Esophagus muscularis mucosa (tissue), 4 donors: ENCODE results near the gene C9orf72. TPM values are rescaled to one million over a fixed set of nuclear protein-coding genes. Genes with fewer than 3 reads are reported as not detected.

Experiments used
- DNase-seq: peaks from one replicate; pipeline ENCODE4 v3.0.0-alpha.2; 2017; ENCODE audit errors: extremely low spot score
- H3K27ac ChIP-seq, 4 donors: fragments of 200-600 bp; sonication (generic); replicated peaks in 1 of 4; 1 replicate in 3 of 4; 2 replicates in 1 of 4; pipeline ENCODE4 v1.5.1; 2016 to 2019; ENCODE audit warnings: mild to moderate bottlenecking in 1 of 4
- H3K27me3 ChIP-seq, 4 donors: fragments of 200-600 bp; sonication (generic); one replicate each; pipeline versions ENCODE4 v1.5.1 to v1.6.0; 2016 to 2019
- H3K36me3 ChIP-seq, 4 donors: fragments of 200-600 bp; sonication (generic); one replicate each; pipeline ENCODE4 v1.5.1; 2016 to 2019
- H3K4me1 ChIP-seq, 4 donors: fragments of 200-600 bp; sonication (generic); one replicate each; pipeline ENCODE4 v1.5.1; 2016 to 2019
- H3K4me3 ChIP-seq, 4 donors: fragments of 200-600 bp; sonication (generic); 1 replicate in 2 of 4; 2 replicates in 2 of 4; pipeline ENCODE4 v1.5.1; 2016 to 2019; ENCODE audit warnings: mild to moderate bottlenecking in 4 of 4, moderate library complexity in 1 of 4
- H3K9me3 ChIP-seq, 4 donors: fragments of 200-600 bp; sonication (generic); 1 replicate in 3 of 4; 2 replicates in 1 of 4; pipeline ENCODE4 v1.5.1; 2016 to 2019
- CTCF ChIP-seq, 3 experiments: fragments of 200-600 bp in 2 of 3; fragments of 450-650 bp in 1 of 3; sonication (generic) in 2 of 3; IDR thresholded peaks; one replicate each; pipeline ENCODE4 v1.5.1; 2017 to 2019; ENCODE audit warnings: antibody characterized with exemption in 3 of 3, mild to moderate bottlenecking in 2 of 3, moderate library complexity in 1 of 3
- EP300 ChIP-seq: sonication (generic); formaldehyde crosslinking; IDR thresholded peaks from one replicate; pipeline ENCODE4 v1.6.1; 2017; ENCODE audit warnings: antibody characterized with exemption
- POLR2A ChIP-seq: fragments of 450-650 bp; IDR thresholded peaks from one replicate; pipeline ENCODE4 v1.6.1; 2017; ENCODE audit warnings: antibody characterized with exemption, moderate library complexity, mild to moderate bottlenecking, low read depth
- POLR2AphosphoS5 ChIP-seq, 2 donors: sonication (generic); formaldehyde crosslinking; IDR thresholded peaks; one replicate each; pipeline ENCODE4 v1.6.1; 2017; ENCODE audit warnings: antibody characterized with exemption in 2 of 2
- WGBS: methylation state at CpG from one replicate; pipeline ENCODE4 v1.1.5; 2018; 5-methylcytosine and 5-hydroxymethylcytosine counted together
- intact Hi-C: fragments of 100-400 bp; cut with DNase I; formaldehyde crosslinking; loops from one replicate; pipeline ENCODE4 v1.15.1; 2023
- total RNA-seq, 4 donors: library from RNA; depleted of rRNA; stranded (reverse); fragments of >200 nt; gene quantifications; one replicate each; pipeline versions ENCODE4 v1.1.0 to v1.2.1, GENCODE V29; 2016

C9orf72 gene
- total RNA-seq, 4 donors from 2014 or later = 11.5 to 20.5 (median 14.6) TPM

GRCh38 chr9:27541740-27542139 lies 31.5 kb downstream of the C9orf72 start:
- H3K27ac ChIP-seq = peak overlapping the region; percentile 84 to 90 (median 87)
- WGBS = 44% methylated on average over 4 of the region's 4 CpGs
- H3K36me3 ChIP-seq = peaks cover 0 to 18% (median 7%) of the 10 kb centered on the region in 4 donors
- no peaks in the 10 kb centered on the region for H3K27me3 ChIP-seq
- no peaks in the 10 kb centered on the region for H3K9me3 ChIP-seq
- intact Hi-C loops = no loop called here
- TF ChIP-seq POLR2AphosphoS5 (IDR thresholded peaks at IDR 0.05) (no peak), CTCF (IDR thresholded peaks at IDR 0.05) (no peak), EP300 (no peak), POLR2A (no peak)
- peaks cover 20 to 53% (median 47%) of the 10 kb centered on the region in 4 donors for H3K4me1 ChIP-seq
- H3K4me3 ChIP-seq = no peak overlapping the region
- DNase-seq = no peak

- TF ChIP-seq CTCF (IDR thresholded peaks at IDR 0.05) (no peak), POLR2A (no peak), EP300 (no peak), POLR2AphosphoS5 (IDR thresholded peaks at IDR 0.05) (no peak)
- H3K4me3 ChIP-seq = no peak overlapping the region
- intact Hi-C loops = no loop called here
- WGBS = 45% methylated on average over 1 of the region's 1 CpG
- no peaks in the 10 kb centered on the region for H3K9me3 ChIP-seq
- H3K27me3 ChIP-seq = no peaks in the 10 kb centered on the region
- DNase-seq = no peak
- H3K4me1 ChIP-seq = peaks cover 20 to 66% (median 58%) of the 10 kb centered on the region in 4 donors
- peak overlapping the region; percentile 84 to 90 (median 87) for H3K27ac ChIP-seq
- H3K36me3 ChIP-seq = peaks cover 0 to 21% (median 2%) of the 10 kb centered on the region in 4 donors
Observed at GRCh38 chr9:27540502-27540901, 32.8 kb downstream of the C9orf72 start.

GRCh38 chr9:27539479-27540441 lies 33.5 kb downstream of the C9orf72 start:
- Histone ChIP-seq H3K9me3 (no peaks in the 10 kb centered on the region), H3K27me3 (no peaks in the 10 kb centered on the region), H3K27ac (peak overlapping the region; percentile 84 to 90 (median 87)), H3K4me1 (peaks cover 20 to 69% (median 59%) of the 10 kb centered on the region in 4 donors), H3K36me3 (peaks cover 0 to 17% (median 0%) of the 10 kb centered on the region in 4 donors), H3K4me3 (no peak overlapping the region)
- TF ChIP-seq EP300 (peak; percentile 96), CTCF (IDR thresholded peaks at IDR 0.05) (no peak), POLR2AphosphoS5 (IDR thresholded peaks at IDR 0.05) (peak; percentile 64 to 89), POLR2A (no peak)
- WGBS = 30% methylated on average over 5 of the region's 5 CpGs
- intact Hi-C loops = no loop called here
- no peak for DNase-seq

- peak; percentile 39 for DNase-seq
- Histone ChIP-seq H3K9me3 (no peaks in the 10 kb centered on the region), H3K36me3 (peaks cover 0 to 6% (median 0%) of the 10 kb centered on the region in 4 donors), H3K4me1 (peaks cover 20 to 80% (median 70%) of the 10 kb centered on the region in 4 donors), H3K4me3 (no peak overlapping the region), H3K27ac (peak overlapping the region; percentile 84 to 90 (median 87)), H3K27me3 (no peaks in the 10 kb centered on the region)
- WGBS = 91% methylated on average over 3 of the region's 3 CpGs
- TF ChIP-seq EP300 (no peak), CTCF (IDR thresholded peaks at IDR 0.05) (no peak), POLR2AphosphoS5 (IDR thresholded peaks at IDR 0.05) (no peak), POLR2A (no peak)
- intact Hi-C loops = no loop called here
Observed at GRCh38 chr9:27538647-27539046, 34.6 kb downstream of the C9orf72 start.
